GM21723 (cell line): ENCODE results near the gene AVP.
"Not testable (repeated sequence)": the region's sequence is repeated elsewhere in the genome, so short reads cannot be mapped to it uniquely, and the experiment has no call there.

Source experiments
- ATAC-seq: cut with Tn5 transposase; IDR thresholded peaks from one replicate; pipeline ENCODE4 v1.9.1; 2021; ENCODE audit warnings: mild to moderate bottlenecking, moderate library complexity; ENCODE audit not compliant: unreplicated experiment

Gene AVP

GRCh38 chr20:3084986-3085360 is 449 bp upstream of the AVP start:
- no peak for ATAC-seq

GRCh38 chr20:3082955-3083952 is 1.3 kb downstream of the AVP start:
- ATAC-seq = no peak

GRCh38 chr20:3082306-3082951 is 2.1 kb downstream of the AVP start:
- no peak for ATAC-seq

GRCh38 chr20:3081641-3082040 is 2.9 kb downstream of the AVP start:
- ATAC-seq = no peak

- no peak for ATAC-seq
Measured at GRCh38 chr20:3080939-3081388, 3.6 kb downstream of the AVP start.

GRCh38 chr20:3077618-3078134 is 6.8 kb downstream of the AVP start:
- no peak for ATAC-seq

GRCh38 chr20:3075315-3075714 is 9.2 kb downstream of the AVP start:
- not testable (repeated sequence) for ATAC-seq

- no peak for ATAC-seq
Measured at GRCh38 chr20:3074812-3075211, 9.7 kb downstream of the AVP start.

- not testable (repeated sequence) for ATAC-seq
Measured at GRCh38 chr20:3073251-3073643, 11.3 kb downstream of the AVP start.

GRCh38 chr20:3072530-3073250 is 11.8 kb downstream of the AVP start:
- no peak for ATAC-seq

GRCh38 chr20:3071610-3072529 is 12.7 kb downstream of the AVP start, which contains the start of gene OXT:
OXT (plus strand) TSS chr20:3071620; CDS start chr20:3071656, 36 bp downstream.
- ATAC-seq = no peak

GRCh38 chr20:3071266-3071609 is 13.3 kb downstream of the AVP start:
- no peak for ATAC-seq

GRCh38 chr20:3070725-3071124 is 13.8 kb downstream of the AVP start:
- ATAC-seq = no peak

- no peak for ATAC-seq
Measured at GRCh38 chr20:3068986-3069900, 15.3 kb downstream of the AVP start.

GRCh38 chr20:3068075-3068474 is 16.4 kb downstream of the AVP start:
- ATAC-seq = peak; percentile 61

- ATAC-seq = no peak
Measured at GRCh38 chr20:3067139-3068014, 17.1 kb downstream of the AVP start.

- ATAC-seq = not testable (repeated sequence)
Measured at GRCh38 chr20:3064119-3064518, 20.4 kb downstream of the AVP start.

GRCh38 chr20:3059489-3059888 is 25.0 kb downstream of the AVP start:
- no peak for ATAC-seq
